ENCODE results near the gene PTH. TPM values are rescaled to one million over a fixed set of nuclear protein-coding genes. Genes with fewer than 3 reads are reported as not detected.

The PTH gene
- total and polyA plus RNA-seq, 11 donors = not detected

DNA sequence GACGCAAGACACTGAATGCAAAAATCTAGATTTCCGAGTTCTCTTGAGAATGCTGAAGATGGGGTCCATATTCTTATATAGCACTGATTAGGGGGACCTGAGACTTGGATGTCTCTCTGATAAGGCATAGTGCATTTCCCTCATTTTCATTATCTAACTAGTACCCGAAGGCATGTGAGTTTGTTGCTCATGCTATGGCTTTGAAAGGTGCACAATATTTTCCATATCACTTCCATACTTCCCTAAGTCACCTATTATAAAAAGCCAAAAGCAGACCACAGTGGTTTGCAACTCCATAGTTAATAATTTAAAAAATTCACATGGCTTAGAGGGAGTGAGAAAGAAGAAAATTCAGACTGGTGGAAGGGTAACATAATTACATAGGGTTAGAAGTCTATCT is 34.5 kb downstream of the PTH start:
- 83 to 92% (median 89%) methylated on average over 3 of the region's 3 CpGs for WGBS, 4 donors
- Histone ChIP-seq H3K4me3 (no peak overlapping the region), H3K27ac (no peak overlapping the region), H3K27me3 (no peaks in the 10 kb centered on the region), H3K4me1 (peaks cover 0 to 39% (median 13%) of the 10 kb centered on the region in 12 donors), H3K9me3 (no peaks in the 10 kb centered on the region), H3K36me3 (no peaks in the 10 kb centered on the region)
- DNase-seq (no peak), ATAC-seq (no peak)
- TF ChIP-seq, protein P1, sequence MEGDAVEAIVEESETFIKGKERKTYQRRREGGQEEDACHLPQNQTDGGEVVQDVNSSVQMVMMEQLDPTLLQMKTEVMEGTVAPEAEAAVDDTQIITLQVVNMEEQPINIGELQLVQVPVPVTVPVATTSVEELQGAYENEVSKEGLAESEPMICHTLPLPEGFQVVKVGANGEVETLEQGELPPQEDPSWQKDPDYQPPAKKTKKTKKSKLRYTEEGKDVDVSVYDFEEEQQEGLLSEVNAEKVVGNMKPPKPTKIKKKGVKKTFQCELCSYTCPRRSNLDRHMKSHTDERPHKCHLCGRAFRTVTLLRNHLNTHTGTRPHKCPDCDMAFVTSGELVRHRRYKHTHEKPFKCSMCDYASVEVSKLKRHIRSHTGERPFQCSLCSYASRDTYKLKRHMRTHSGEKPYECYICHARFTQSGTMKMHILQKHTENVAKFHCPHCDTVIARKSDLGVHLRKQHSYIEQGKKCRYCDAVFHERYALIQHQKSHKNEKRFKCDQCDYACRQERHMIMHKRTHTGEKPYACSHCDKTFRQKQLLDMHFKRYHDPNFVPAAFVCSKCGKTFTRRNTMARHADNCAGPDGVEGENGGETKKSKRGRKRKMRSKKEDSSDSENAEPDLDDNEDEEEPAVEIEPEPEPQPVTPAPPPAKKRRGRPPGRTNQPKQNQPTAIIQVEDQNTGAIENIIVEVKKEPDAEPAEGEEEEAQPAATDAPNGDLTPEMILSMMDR (IDR thresholded peaks at IDR 0.05) = no peak
- no peak for TF ChIP-seq POLR2A (IDR thresholded peaks at IDR 0.05)
- intact Hi-C loops (cut with DNase I) = loop anchor here in 4 of 10 donors (5.0 to 10.0 kb wide), 4 partner anchors 74 to 246 kb away; no protein-coding TSS in a partner anchor

DNA sequence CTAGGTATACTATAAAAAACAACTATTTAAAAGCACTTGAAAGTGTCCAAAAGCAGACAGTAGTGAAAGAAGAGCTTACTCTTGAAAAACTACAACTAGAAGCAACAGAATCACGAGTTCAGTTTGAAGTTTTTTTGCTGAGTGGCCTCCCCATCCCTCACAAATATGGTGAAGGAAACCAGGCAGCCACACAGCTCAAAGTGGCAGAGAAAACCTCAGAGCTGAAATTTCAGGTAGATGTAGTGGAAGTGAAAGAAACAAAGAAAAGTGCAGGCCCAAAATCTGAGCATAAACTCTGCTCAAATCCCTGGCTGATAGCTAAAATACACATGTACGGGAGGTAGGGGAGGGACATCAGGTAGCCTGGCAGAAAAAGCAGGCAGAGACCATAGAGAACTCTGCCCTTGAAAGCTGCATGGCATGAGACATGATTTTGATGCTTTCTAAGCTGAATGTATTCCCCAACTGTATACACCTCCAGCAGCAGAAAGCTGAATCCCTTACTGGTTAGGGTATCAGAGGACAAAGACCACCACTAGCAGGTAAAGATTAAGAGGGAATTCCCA is 44.9 kb downstream of the PTH start:
- 84 to 92% (median 90%) methylated on average over 2 of the region's 2 CpGs for WGBS, 4 donors
- Histone ChIP-seq H3K27ac (no peak overlapping the region), H3K36me3 (peaks cover 0 to 4% (median 0%) of the 10 kb centered on the region in 9 donors), H3K4me3 (no peak overlapping the region), H3K27me3 (no peaks in the 10 kb centered on the region), H3K9me3 (peaks cover 0 to 16% (median 0%) of the 10 kb centered on the region in 12 donors), H3K4me1 (peaks cover 0 to 33% (median 11%) of the 10 kb centered on the region in 12 donors)
- TF ChIP-seq, protein P1 (IDR thresholded peaks at IDR 0.05) = no peak
- no peak for TF ChIP-seq POLR2A (IDR thresholded peaks at IDR 0.05)
- ATAC-seq (no peak), DNase-seq (no peak)
- intact Hi-C loops (cut with DNase I) = no loop called here

DNA sequence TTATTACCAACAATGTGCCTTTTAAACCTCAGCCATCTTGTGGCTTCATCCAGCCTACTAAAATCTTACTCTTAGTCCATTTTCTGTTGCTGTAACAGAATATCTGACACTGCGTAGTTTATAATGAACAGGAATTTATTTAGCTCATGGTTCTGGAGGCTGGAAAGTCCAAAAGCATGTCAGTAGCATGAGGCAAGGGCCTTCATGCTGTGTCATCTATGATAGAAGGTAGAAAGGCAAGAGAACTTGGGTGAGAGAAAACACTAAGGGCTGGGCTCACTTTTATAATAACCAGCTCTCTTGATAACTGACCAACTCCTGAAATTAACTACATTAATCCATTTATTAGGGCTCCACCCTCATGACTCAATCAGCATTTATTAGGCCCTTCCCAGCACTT is 46.3 kb downstream of the PTH start:
- H3K27ac ChIP-seq = peak overlapping the region in 4 of 12 donors; percentile 8 to 46 (median 30)
- ATAC-seq = no peak
- peaks cover 0 to 16% (median 0%) of the 10 kb centered on the region in 12 donors for H3K9me3 ChIP-seq
- no peak for DNase-seq
- WGBS, 4 donors = 63 to 99% (median 71%) methylated on average over 1 of the region's 1 CpG
- peaks cover 0 to 36% (median 11%) of the 10 kb centered on the region in 12 donors for H3K4me1 ChIP-seq
- intact Hi-C loops (cut with DNase I) = no loop called here
- H3K27me3 ChIP-seq = no peaks in the 10 kb centered on the region
- no peak for TF ChIP-seq POLR2A (IDR thresholded peaks at IDR 0.05)
- TF ChIP-seq, protein P1 (IDR thresholded peaks at IDR 0.05) = no peak
- no peak overlapping the region for H3K4me3 ChIP-seq
- H3K36me3 ChIP-seq = peaks cover 0 to 4% (median 0%) of the 10 kb centered on the region in 9 donors

DNA sequence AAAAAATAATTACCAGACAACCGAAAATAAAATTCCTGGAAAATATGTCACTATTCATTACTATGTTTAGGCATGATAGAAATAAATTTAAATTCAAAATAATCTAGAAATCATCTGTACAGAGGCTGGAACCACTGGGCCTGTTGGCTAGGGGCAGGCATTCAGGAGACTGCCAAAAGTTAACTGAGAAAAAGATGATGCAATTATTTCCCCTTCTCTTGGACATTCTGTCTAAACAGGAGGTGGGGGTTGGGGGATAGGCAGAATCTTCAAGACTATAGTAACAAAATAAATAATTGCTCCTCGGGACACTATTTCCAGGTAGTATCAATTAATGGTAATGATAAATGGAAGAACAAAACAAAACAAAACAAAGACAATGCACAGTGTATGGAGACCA is 46.9 kb downstream of the PTH start:
- 31 to 53% (median 34%) methylated on average over 2 of the region's 2 CpGs for WGBS, 4 donors
- Histone ChIP-seq H3K27me3 (no peaks in the 10 kb centered on the region), H3K9me3 (peaks cover 0 to 16% (median 0%) of the 10 kb centered on the region in 12 donors), H3K4me1 (peaks cover 0 to 36% (median 11%) of the 10 kb centered on the region in 12 donors), H3K4me3 (no peak overlapping the region), H3K36me3 (peaks cover 0 to 4% (median 0%) of the 10 kb centered on the region in 9 donors), H3K27ac (peak overlapping the region in 9 of 12 donors; percentile 8 to 72 (median 22))
- intact Hi-C loops (cut with DNase I) = no loop called here
- no peak for TF ChIP-seq POLR2A (IDR thresholded peaks at IDR 0.05)
- TF ChIP-seq, protein P1 (IDR thresholded peaks at IDR 0.05) = no peak
- DNase-seq (peak in 3 of 5 donors; percentile 27 to 33 (median 28)), ATAC-seq (peak; percentile 64 to 94 (median 82))
